NB4 (cell line): ENCODE data around the gene ZNF91.

Source experiments
- DNase-seq: peaks from one replicate; pipeline ENCODE4 v3.0.0; 2010; ENCODE audit warnings: low read depth
- H3K4me3 ChIP-seq: one replicate; pipeline ENCODE4 v1.5.1; 2011; ENCODE audit warnings: mild to moderate bottlenecking, low read depth, low read length, moderate library complexity
- MYC ChIP-seq: IDR thresholded peaks from 2 replicates; pipeline ENCODE4 v1.6.1; 2011; ENCODE audit warnings: low read depth, low read length
- POLR2A ChIP-seq: IDR thresholded peaks from 2 replicates; pipeline ENCODE4 v1.6.1; 2011; ENCODE audit warnings: mild to moderate bottlenecking; ENCODE audit not compliant: insufficient read length; ENCODE audit errors: extremely low read depth
- TF ChIP-seq, protein P1 (sequence below): IDR thresholded peaks from one replicate; pipeline ENCODE4 v1.5.1; 2012; ENCODE audit warnings: low read depth, low read length
- TF ChIP-seq, protein P2 (sequence below): IDR thresholded peaks from 2 replicates; pipeline ENCODE4 v1.6.1; 2011; ENCODE audit warnings: low read depth, low read length

Gene ZNF91

DNA sequence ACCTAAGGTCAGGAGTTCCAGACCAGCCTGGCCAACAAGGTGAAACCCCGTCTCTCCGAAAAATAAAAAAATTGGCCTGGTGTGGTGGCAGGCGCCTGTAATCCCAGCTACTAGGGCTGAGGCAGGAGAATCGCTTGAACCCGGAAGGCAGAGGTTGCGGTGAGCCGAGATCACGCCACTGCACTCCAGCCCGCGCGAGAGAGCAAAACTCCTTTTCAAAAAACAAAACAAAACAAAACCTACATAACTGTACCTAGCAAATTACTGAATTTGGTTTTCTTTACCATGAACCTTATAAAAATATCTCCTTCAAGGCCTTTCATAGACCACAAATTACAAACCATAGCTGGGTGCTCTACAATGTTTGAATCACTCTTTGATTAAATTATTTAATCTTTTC is 760 bp downstream of the ZNF91 start:
- TF ChIP-seq, protein P1, sequence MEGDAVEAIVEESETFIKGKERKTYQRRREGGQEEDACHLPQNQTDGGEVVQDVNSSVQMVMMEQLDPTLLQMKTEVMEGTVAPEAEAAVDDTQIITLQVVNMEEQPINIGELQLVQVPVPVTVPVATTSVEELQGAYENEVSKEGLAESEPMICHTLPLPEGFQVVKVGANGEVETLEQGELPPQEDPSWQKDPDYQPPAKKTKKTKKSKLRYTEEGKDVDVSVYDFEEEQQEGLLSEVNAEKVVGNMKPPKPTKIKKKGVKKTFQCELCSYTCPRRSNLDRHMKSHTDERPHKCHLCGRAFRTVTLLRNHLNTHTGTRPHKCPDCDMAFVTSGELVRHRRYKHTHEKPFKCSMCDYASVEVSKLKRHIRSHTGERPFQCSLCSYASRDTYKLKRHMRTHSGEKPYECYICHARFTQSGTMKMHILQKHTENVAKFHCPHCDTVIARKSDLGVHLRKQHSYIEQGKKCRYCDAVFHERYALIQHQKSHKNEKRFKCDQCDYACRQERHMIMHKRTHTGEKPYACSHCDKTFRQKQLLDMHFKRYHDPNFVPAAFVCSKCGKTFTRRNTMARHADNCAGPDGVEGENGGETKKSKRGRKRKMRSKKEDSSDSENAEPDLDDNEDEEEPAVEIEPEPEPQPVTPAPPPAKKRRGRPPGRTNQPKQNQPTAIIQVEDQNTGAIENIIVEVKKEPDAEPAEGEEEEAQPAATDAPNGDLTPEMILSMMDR: no peak
- TF ChIP-seq MYC: no peak
- TF ChIP-seq, protein P2, sequence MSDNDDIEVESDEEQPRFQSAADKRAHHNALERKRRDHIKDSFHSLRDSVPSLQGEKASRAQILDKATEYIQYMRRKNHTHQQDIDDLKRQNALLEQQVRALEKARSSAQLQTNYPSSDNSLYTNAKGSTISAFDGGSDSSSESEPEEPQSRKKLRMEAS: no peak
- TF ChIP-seq POLR2A: no peak
- H3K4me3 ChIP-seq: peak overlapping the region; percentile 98
- DNase-seq: peak; percentile 65

DNA sequence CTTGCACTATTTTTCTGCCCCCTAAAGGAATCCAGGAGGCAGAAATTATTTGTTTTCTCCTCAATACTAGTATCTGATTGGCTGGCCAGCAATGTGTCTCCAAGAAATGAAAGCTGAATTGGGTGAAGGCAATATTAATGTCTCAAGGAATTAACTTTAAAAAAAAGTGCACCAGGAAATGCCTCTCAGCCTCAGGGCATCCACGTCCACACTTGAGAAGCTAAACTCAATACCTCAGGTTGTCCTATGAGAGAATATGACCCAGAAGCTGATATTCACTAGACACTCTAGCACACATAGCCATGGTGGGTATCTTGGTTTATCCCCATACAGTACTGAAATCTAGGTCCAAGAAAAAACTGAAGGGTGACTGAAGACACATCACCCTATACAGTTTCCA is 2.1 kb downstream of the ZNF91 start:
- peak overlapping the region; percentile 98 for H3K4me3 ChIP-seq
- DNase-seq: no peak
- TF ChIP-seq, protein P2: no peak
- TF ChIP-seq MYC: no peak
- TF ChIP-seq, protein P1: no peak

DNA sequence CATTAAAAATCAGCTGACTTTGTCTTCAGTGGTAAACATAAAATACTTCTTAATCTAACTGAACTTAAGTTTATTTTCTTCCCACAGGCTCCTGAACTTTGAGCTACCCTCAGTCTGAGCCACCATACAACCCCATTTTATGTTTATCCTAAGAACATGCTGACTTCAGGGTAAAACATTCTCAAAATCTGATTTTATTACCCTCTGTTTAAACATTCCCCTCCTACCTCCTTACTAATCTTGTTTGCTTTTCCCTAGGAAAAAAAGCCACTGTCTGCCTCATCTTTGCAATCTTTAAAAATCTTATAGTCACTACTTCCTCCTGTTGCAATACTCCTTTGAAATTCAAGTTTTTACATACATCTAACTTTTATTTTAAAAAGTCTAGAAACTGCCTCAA is 4.0 kb downstream of the ZNF91 start:
- no peak overlapping the region for H3K4me3 ChIP-seq
- DNase-seq: no peak
- TF ChIP-seq POLR2A: no peak
- TF ChIP-seq MYC: no peak
- TF ChIP-seq, protein P2: no peak
- TF ChIP-seq, protein P1: no peak

DNA sequence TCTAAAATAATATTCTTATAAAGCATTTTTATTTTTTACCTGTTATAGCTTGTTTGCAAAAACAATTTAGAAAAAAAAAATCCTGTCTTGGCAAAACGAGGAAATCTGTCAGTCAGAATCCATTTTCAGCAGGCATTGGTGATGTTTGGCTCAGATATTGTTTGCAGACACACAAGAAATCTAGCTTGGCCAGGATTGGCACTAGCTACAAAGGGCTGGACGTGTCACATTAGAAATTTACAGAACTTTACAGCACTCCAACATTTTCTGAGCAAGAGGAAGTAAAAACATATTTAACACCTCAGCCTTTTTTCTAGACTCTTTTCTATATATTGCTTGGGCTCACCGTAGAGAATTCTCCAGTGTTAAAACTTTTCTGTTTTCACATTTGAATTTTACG is 9.9 kb downstream of the ZNF91 start:
- no peak overlapping the region for H3K4me3 ChIP-seq
- DNase-seq: no peak
- TF ChIP-seq MYC: no peak

DNA sequence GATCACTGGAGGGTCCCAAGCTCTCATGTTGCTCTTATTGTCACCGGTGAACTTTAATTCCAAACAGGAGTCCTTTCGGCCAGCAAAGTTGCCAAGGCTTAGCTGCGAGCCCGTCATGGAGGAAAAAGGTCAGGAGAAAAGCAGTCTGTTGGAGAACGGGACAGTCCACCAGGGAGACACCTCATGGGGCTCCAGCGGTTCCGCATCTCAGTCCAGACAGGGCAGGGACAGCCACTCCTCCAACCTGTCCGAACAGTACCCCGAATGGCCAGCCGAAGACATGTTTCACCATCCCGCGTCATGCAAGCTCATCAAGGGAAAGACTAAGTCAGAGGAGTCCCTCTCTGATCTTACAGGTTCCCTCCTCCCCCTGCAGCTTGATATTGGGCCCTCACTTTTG is 10.4 kb downstream of the ZNF91 start:
- H3K4me3 ChIP-seq: no peak overlapping the region
- TF ChIP-seq MYC: no peak
- TF ChIP-seq, protein P1: no peak
- no peak for TF ChIP-seq POLR2A
- TF ChIP-seq, protein P2: no peak
- DNase-seq: no peak

DNA sequence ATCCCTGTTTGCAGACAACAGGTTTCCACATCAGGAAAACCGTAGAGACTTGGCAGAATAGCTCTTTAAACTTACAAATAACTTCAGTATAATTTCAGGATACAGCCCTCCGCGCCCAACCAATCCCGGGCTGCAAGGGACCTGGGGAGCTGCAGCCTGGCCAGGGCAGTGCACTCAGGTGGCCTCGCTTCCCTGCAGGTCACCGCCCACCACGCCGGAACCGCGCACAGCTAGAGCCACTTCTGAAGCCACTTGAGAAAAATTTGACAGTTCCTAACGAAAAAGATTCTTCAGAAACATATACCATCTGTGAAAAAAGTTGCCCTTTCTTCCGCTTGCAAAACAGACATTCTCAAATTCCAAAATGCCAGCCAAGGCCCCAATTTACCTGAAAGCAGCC is 11.1 kb downstream of the ZNF91 start:
- H3K4me3 ChIP-seq: no peak overlapping the region
- DNase-seq: no peak

DNA sequence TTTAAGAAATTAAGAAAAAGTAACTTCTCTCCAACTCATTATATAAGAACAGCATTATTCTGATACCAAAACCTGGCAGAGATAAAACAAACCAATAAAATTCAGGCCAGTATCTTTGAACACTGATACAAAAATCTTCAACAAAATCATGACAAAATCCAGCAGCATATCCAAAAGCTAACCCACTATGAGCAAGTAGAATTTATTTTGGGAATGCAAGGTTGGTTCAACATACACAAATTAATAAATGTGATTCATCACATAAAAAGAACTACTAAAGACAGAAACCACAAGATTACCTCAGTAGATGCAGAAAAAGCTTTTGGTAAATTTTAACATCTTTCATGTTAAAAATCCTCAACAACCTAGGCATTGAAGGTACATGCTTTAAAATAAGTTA is 12.3 kb downstream of the ZNF91 start:
- no peak overlapping the region for H3K4me3 ChIP-seq
- TF ChIP-seq MYC (no peak), POLR2A (no peak)
- TF ChIP-seq, protein P2: no peak
- TF ChIP-seq, protein P1: no peak

More for the DNA sequence above, 11.1 kb downstream of the ZNF91 start:
- no peak for TF ChIP-seq MYC

More for the DNA sequence above, 12.3 kb downstream of the ZNF91 start:
- DNase-seq: no peak
